GM18909 (cell line): ENCODE results near the gene PRKAA1.
A peak's percentile ranks its signal among the peaks of the same experiment; 100 is the strongest.

Source experiments
- ATAC-seq: cut with Tn5 transposase; IDR thresholded peaks from one replicate; pipeline ENCODE4 v1.9.1; 2021; ENCODE audit warnings: mild to moderate bottlenecking; ENCODE audit not compliant: unreplicated experiment, poor library complexity

PRKAA1 gene

GRCh38 chr5:40798012-40798800 is at the start of gene PRKAA1:
Gene PRKAA1 (minus strand): TSS chr5:40798374. CDS start chr5:40798189, 185 bp downstream.
- ATAC-seq = peak; percentile 97

- ATAC-seq = no peak
Observed at GRCh38 chr5:40847525-40847924, 49.4 kb upstream of the PRKAA1 start.

- no peak for ATAC-seq
Observed at GRCh38 chr5:40846371-40846770, 48.2 kb upstream of the PRKAA1 start.

- no peak for ATAC-seq
Observed at GRCh38 chr5:40844565-40844964, 46.4 kb upstream of the PRKAA1 start.

GRCh38 chr5:40842351-40842750 is 44.2 kb upstream of the PRKAA1 start:
- no peak for ATAC-seq

- ATAC-seq = peak; percentile 55
Observed at GRCh38 chr5:40841068-40841805, 43.1 kb upstream of the PRKAA1 start, which contains the start of gene CARD6. Gene CARD6 (plus strand): TSS chr5:40841367. CDS start chr5:40841383, 16 bp downstream.

- ATAC-seq = no peak
Observed at GRCh38 chr5:40838086-40838485, 39.9 kb upstream of the PRKAA1 start.

- ATAC-seq = peak; percentile 99
Observed at GRCh38 chr5:40834849-40835787, 36.9 kb upstream of the PRKAA1 start, which contains the start of gene RPL37. Gene RPL37 (minus strand): TSS chr5:40835222. CDS start chr5:40835185, 37 bp downstream.

- no peak for ATAC-seq
Observed at GRCh38 chr5:40834391-40834848, 36.2 kb upstream of the PRKAA1 start.

- ATAC-seq = no peak
Observed at GRCh38 chr5:40833712-40834229, 35.6 kb upstream of the PRKAA1 start.

- no peak for ATAC-seq
Observed at GRCh38 chr5:40832345-40832744, 34.2 kb upstream of the PRKAA1 start.

GRCh38 chr5:40831346-40832210 is 33.4 kb upstream of the PRKAA1 start:
- no peak for ATAC-seq

GRCh38 chr5:40829748-40830533 is 31.8 kb upstream of the PRKAA1 start:
- no peak for ATAC-seq

- no peak for ATAC-seq
Observed at GRCh38 chr5:40828690-40829661, 30.8 kb upstream of the PRKAA1 start.

GRCh38 chr5:40828021-40828631 is 30.0 kb upstream of the PRKAA1 start:
- no peak for ATAC-seq

- ATAC-seq = no peak
Observed at GRCh38 chr5:40827188-40827977, 29.2 kb upstream of the PRKAA1 start.
